ENCODE measurements around the gene TDRD7.

DNA sequence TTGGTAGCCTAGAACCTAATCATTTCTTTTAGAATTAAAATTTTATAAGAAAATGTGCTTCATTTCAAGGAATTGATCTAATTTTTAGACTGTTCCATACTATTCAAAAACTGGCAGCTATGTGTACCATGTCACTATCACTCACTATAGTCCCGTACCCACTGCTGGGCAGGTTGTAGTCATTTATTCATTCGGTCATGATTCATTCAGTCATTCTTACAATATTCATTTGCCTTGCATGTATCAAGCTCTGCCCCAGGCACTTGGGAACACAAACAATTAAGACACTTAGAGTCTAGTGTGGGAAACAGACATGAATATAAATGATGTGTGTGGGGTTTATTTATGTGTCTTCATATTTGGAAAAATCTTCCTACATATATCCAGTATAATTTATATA, 26.4 kb downstream of the TDRD7 start:
- TF ChIP-seq EP300 (IDR thresholded peaks at IDR 0.05; ENCODE audit: borderline replicate concordance) (no peak), FOXM1 (IDR thresholded peaks at IDR 0.05; ENCODE audit: borderline replicate concordance, low read depth) (no peak), YY1 (IDR thresholded peaks at IDR 0.05; ENCODE audit: low read depth) (no peak), RAD21 (IDR thresholded peaks at IDR 0.05; ENCODE audit: low read depth) (no peak)
- TF ChIP-seq, protein P1, sequence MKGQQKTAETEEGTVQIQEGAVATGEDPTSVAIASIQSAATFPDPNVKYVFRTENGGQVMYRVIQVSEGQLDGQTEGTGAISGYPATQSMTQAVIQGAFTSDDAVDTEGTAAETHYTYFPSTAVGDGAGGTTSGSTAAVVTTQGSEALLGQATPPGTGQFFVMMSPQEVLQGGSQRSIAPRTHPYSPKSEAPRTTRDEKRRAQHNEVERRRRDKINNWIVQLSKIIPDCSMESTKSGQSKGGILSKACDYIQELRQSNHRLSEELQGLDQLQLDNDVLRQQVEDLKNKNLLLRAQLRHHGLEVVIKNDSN (IDR thresholded peaks at IDR 0.05), result no peak
- TF ChIP-seq, protein P2, sequence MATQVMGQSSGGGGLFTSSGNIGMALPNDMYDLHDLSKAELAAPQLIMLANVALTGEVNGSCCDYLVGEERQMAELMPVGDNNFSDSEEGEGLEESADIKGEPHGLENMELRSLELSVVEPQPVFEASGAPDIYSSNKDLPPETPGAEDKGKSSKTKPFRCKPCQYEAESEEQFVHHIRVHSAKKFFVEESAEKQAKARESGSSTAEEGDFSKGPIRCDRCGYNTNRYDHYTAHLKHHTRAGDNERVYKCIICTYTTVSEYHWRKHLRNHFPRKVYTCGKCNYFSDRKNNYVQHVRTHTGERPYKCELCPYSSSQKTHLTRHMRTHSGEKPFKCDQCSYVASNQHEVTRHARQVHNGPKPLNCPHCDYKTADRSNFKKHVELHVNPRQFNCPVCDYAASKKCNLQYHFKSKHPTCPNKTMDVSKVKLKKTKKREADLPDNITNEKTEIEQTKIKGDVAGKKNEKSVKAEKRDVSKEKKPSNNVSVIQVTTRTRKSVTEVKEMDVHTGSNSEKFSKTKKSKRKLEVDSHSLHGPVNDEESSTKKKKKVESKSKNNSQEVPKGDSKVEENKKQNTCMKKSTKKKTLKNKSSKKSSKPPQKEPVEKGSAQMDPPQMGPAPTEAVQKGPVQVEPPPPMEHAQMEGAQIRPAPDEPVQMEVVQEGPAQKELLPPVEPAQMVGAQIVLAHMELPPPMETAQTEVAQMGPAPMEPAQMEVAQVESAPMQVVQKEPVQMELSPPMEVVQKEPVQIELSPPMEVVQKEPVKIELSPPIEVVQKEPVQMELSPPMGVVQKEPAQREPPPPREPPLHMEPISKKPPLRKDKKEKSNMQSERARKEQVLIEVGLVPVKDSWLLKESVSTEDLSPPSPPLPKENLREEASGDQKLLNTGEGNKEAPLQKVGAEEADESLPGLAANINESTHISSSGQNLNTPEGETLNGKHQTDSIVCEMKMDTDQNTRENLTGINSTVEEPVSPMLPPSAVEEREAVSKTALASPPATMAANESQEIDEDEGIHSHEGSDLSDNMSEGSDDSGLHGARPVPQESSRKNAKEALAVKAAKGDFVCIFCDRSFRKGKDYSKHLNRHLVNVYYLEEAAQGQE (IDR thresholded peaks at IDR 0.05; ENCODE audit: low read depth), result no peak

Measured in Ishikawa (cell line).